HG03159 (cell line): ENCODE data around the gene VCX2.
"Not testable (repeated sequence)": the region's sequence is repeated elsewhere in the genome, so short reads cannot be mapped to it uniquely, and the experiment has no call there.

Source experiments
- ATAC-seq: cut with Tn5 transposase; IDR thresholded peaks from one replicate; pipeline ENCODE4 v1.9.1; 2021; ENCODE audit warnings: mild to moderate bottlenecking, moderate library complexity; ENCODE audit not compliant: unreplicated experiment

Gene VCX2

DNA sequence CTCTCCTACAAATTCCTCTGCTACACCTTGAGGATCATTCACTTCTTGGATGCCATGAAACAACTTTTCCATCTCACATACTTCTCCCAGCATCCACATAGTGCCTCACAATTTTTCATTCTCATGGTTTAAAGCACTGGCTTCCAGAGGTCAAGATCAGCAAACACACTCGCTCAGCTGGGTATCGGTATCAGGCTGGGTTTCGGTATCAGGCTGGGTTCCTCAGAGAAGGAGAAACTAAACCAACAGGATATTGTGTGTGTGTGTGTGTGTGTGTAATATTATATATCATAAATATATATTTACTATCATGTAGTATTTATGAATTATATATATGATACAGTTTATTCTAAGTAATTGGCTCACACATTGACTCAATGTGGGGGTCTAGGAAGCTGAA is at the start of gene VCX2:
VCX2 (minus strand) TSS at position 99 of the 400 bp plus-strand sequence. CDS start 624 bp downstream, outside the sequence.
- not testable (repeated sequence) for ATAC-seq

GRCh38 chrX:8204943-8205342 is 33.9 kb upstream of the VCX2 start:
- no peak for ATAC-seq

DNA sequence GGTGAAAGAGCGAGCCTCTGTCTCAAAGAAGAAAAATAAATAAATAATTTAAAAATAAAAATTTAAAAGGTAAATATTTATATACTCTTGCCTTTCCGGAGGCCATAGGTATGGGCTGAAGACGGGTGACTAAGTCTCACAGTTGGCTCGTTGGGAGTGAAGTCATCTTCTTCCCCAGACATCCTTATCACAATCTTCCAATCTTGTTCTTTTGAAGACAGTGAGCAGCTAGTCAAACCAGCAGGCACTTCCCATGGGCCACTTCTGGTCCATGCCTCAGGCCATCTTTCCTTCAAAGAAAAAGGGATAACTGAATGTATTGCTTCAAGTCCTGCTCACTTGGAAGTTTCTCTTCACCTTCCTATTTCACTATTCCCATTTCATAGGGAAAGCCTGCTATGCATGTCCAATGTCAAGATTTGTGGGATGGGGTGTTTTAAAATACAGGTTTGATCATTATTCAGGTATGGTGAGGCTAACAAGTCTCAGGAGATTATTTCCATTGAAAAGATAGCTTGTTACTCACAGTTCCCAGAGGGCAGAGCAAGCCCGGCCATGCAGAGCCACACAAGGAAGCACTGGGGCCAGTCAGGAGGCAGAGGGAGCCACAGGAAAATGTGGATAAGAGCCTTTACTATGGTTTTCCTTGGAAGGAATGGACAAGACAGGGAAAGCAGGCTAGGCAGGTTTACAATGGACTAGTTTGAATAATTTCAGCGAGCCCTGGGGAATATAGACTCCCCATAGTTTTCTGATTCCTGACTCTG is 33.3 kb upstream of the VCX2 start:
- no peak for ATAC-seq

GRCh38 chrX:8201896-8202331 is 30.8 kb upstream of the VCX2 start:
- ATAC-seq, result no peak

GRCh38 chrX:8196776-8197175 is 25.7 kb upstream of the VCX2 start:
- no peak for ATAC-seq

DNA sequence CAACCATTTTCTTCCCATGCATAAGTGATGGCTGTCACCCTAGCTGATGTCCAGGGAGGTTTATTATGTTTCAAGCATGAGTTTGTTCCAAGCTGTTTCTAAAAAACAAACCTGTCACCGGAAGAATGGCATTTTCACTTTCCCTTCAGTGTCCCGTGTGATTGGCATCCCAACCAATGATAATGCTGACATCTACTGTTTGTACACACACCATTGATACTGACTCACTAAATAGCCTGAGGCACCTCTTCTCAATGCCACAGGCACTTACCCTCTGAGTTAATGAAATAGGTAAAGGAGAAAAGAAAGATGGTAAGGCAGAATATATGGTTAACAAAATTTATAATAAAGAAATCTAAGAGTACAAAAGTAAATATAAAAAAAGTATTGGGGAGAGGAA is 23.1 kb upstream of the VCX2 start:
- no peak for ATAC-seq

DNA sequence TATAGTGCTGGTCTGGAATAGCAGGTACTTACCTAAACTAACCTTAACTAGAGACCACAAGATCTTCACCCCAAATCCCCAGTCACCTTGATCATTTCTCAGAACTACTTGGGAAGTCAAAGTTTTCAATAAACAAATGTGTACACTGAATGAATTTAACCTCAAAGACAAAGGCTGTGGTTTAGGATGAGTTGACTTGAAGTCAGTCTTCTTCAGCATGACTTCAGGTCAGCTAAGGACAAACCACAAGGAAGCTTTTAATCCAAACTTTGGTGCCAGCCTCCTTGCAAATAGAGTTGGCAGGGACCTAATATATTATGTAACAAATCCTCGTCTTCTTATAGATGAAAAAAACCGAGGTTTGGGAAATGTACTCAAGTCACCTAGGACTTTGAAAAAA is 21.2 kb upstream of the VCX2 start:
- ATAC-seq, result no peak

DNA sequence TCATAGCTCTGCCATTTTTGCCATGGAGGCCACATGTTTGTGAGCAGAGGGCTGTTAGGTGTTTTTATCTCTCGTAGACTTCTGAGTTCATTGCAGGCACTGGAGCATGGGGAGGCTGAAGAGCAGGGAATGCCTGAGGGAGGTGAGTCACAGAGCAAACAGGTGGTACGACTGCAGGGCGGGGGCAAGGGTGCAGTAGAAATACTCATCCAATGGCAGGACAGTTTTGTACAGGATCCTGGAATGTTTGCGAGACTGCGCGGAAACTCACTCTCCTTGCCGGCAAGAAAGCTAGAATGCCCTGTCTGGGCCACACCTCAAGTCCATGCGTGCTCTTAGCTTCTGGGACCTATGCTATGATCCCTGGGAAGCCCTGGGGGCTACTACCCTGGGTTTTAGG is 20.0 kb upstream of the VCX2 start:
- no peak for ATAC-seq

DNA sequence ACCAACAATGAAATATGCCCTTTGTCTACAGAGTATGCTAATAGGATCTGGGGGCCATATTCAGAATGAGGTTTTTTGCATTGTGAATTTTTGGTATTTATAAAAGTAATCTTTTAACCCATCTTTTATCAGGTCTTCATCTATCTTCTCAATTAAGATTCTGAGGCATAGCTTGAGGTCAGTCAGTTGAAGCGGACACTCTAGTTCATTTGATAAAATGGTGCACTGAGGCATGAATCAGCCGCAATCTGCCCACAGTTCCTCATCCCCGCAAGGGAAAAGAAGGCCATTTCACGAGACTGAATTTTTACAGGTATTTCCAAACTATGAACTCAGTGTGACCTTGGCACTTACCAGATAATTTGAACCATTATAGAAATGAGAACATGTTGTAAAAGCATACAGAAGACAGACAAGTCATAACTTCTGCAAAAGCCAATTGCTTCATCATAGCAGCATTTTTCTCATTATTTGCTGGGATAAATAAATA is 19.3 kb upstream of the VCX2 start:
- ATAC-seq, result no peak

- no peak for ATAC-seq
Observed at GRCh38 chrX:8189096-8189830, 18.2 kb upstream of the VCX2 start.

DNA sequence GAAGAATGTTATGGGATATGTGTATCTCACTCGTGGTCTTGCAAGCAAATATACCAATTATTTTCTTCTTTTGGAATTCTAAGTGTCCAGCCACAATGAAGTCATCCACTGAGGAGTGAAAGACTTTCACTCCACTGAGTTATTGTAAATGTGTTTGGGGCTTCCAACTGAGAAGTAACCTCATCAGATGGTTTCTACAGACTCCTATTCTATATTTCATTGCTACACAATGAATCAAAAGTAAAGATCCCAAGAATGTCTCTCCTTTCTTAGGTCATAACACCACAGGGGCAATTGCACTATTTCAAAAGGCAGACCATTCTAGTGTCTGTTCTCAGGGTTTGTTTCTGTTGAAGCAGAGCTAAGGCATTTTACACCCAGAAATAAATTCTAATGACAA is 12.3 kb upstream of the VCX2 start:
- ATAC-seq, result no peak

GRCh38 chrX:8179656-8180055 is 8.6 kb upstream of the VCX2 start:
- ATAC-seq, result no peak

DNA sequence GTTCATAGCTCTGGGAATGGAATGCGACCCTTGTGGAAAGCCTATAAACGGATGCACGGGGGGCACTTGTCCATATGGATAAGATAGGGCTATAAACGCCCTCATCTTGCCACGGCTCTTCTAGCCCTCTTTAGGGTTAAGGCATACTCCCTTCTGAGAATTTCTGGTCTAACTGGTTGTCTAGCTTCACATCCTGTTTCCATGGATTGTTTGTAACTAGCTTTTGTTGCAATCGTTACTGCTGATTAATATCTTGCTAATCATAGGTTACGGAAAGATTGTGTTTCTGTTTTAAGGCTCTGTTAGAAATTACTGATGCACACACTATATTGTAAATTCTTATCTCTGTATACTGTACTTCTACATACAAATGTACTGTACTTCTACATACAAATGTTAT is 17.1 kb downstream of the VCX2 start:
- not testable (repeated sequence) for ATAC-seq

DNA sequence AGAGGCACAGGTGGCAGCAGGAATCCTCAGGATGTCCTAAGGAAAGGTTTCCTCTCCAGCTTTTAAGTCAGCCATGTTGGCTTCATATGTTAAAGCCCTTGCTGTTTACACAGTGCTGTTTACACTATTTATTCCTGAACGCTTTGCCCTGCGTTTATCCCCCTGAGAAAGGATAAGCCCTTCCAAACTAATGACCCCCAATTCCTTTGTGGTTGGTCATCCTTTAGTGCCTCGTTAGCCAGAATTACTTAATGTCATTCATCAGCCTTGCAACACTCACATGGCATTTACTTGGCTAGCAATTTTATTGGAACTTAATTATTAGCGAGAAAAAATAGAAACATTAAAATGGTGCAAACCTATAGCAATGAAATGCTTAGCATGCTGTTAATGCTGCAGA is 23.8 kb downstream of the VCX2 start:
- ATAC-seq, result no peak

- no peak for ATAC-seq
Observed at GRCh38 chrX:8144925-8145324, 26.1 kb downstream of the VCX2 start.

- no peak for ATAC-seq
Observed at GRCh38 chrX:8141896-8142295, 29.2 kb downstream of the VCX2 start.

- ATAC-seq, result no peak
Observed at GRCh38 chrX:8140986-8141744, 29.9 kb downstream of the VCX2 start.

- no peak for ATAC-seq
Observed at GRCh38 chrX:8139716-8140115, 31.4 kb downstream of the VCX2 start.

DNA sequence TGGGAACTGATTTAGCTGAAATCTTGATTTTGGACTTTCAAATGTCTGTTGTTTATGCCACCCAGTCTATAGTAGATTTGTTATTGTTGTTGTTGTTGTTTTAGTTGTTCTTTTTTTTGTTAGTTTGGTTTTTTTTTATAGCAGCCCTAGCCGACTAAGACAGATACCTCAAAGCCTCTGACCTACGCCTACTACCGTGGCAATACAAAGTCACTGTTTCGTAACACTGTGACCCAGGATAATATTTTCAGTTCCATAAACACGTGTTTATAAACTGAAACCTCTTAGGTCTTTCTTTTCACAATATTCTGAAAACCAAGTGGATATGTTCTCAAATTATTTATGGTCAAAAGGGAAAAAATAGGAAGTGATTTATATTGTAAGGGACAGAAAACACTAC is 32.8 kb downstream of the VCX2 start:
- no peak for ATAC-seq

DNA sequence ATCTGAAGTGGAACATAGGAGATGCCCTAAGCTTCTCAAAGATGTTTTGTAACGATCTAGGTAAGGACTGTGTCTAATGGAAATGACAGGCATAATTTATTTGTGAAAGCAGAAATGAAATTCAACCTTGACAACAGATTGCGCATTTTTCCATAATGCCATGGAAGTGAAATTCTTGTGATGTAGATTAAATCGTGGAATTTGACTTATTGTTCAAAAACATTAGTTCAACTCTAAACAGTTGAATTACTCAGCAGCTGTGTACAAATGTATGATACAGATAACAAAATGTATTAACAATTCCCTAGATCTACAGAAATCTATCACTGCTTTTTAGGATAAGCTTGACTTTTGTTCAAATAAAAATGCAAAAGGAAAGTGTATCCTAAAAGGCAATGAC is 44.4 kb downstream of the VCX2 start:
- ATAC-seq, result no peak

GRCh38 chrX:8126092-8126491 is 45.0 kb downstream of the VCX2 start:
- no peak for ATAC-seq
